ENCODE measurements around the gene IPO8. TPM values are rescaled to one million over a fixed set of nuclear protein-coding genes. Genes with fewer than 3 reads are reported as not detected.

The IPO8 gene
- 14.0 to 22.8 TPM (median 17.9 TPM) in 5 replicates for total RNA-seq (2022; extraction: Qiagen RNA extraction)

DNA sequence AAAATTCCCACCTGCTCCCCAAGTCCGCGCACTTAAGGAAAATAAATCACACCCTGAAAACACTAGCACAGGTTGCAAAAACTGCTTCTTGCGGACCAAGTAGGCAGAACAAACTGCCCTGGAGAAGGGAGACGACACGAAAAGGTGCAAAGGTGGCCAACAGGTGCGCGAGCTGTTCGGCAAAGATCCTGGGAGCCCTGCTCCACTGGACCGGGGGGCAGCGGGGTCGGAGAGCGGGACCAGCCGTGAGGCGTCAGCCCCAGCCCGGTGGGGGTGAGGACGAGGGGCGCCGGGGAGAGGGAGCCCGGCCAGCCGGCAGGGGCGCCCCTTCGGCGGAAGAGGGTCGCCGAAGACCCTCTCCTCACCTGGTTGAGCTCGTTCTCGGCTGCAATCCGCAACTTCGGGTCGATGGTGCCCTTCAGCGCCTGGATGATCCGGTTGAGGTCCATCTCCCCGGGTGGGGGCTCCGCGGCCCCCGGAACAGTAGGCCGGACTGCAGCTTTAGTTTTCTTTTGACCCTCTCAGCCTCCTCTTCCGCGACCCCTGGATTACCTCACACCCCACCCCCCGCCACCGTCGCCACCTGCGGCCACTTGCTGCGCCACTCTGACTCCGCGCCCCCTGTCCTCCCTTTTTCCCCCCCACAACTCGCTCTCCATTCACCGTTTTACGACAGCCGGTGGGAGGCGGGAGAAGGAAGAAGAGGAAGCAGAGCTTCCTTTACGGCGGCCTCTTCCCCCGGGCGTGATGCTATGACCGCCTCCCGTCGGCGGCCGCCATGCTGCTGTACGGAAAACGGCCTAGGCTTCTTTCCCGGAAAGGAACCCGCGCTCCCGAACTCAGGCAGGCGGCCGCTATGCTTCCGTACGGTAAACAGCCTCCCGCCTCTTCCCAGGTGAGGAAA lies at the start of gene IPO8:
IPO8 (minus strand) TSS at position 671 of the 904 bp plus-strand sequence; CDS start at position 449, 222 bp downstream.

Other genes with a start within 250 kb of the IPO8 start
- 17.9 to 29.7 TPM (median 27.3 TPM) in 5 replicates for gene CAPRIN2, start 59.1 kb upstream of the IPO8 start, total RNA-seq (2022; extraction: Qiagen RNA extraction)
- gene TSPAN11, start 230.9 kb upstream of the IPO8 start, total RNA-seq (2022; extraction: Qiagen RNA extraction), result 0.05 to 0.08 TPM (median 0.08 TPM) in 5 replicates

All from A549 treated with CORT108297 at 1 μM for 4 hours (cell line).